Glomerular endothelial cell (primary cell): ENCODE measurements around the gene GLYR1. TPM values are rescaled to one million over a fixed set of nuclear protein-coding genes. Genes with fewer than 3 reads are reported as not detected.
"Not testable (repeated sequence)": the region's sequence is repeated elsewhere in the genome, so short reads cannot be mapped to it uniquely, and the experiment has no call there.

Source experiments
- DNase-seq: peaks from one replicate; pipeline ENCODE4 v3.0.0-alpha.2; 2011; ENCODE audit warnings: low read depth, low spot score; ENCODE audit errors: extremely low read depth
- total RNA-seq: library from RNA; depleted of rRNA; stranded (reverse); fragments of >200 nt; gene quantifications from 2 replicates; pipeline ENCODE4 v1.2.3, GENCODE V29; 2015

GLYR1 gene
- total RNA-seq, 1 donor from 2014 or later, result 57.7 TPM

- DNase-seq, result no peak
Observed at GRCh38 chr16:4795181-4795827, 51.8 kb downstream of the GLYR1 start, which contains the start of gene SMIM22. Gene SMIM22, plus strand, starts transcription at chr16:4795369. Its CDS starts 366 bp downstream, at chr16:4795735.

- DNase-seq, result no peak
Observed at GRCh38 chr16:4792951-4793513, 54.1 kb downstream of the GLYR1 start.

GRCh38 chr16:4790871-4791270 lies 56.2 kb downstream of the GLYR1 start:
- no peak for DNase-seq

GRCh38 chr16:4790261-4790660 lies 56.8 kb downstream of the GLYR1 start:
- no peak for DNase-seq

GRCh38 chr16:4788910-4789309 lies 58.2 kb downstream of the GLYR1 start:
- DNase-seq, result no peak

GRCh38 chr16:4788489-4788889 lies 58.6 kb downstream of the GLYR1 start:
- DNase-seq, result no peak

GRCh38 chr16:4787627-4788482 lies 59.2 kb downstream of the GLYR1 start, which contains the start of gene SEPTIN12:
Gene SEPTIN12, minus strand, starts transcription at chr16:4788345. Its CDS starts 700 bp downstream, at chr16:4787645.
- DNase-seq, result no peak

GRCh38 chr16:4787068-4787467 lies 60.0 kb downstream of the GLYR1 start:
- DNase-seq, result no peak

- DNase-seq, result no peak
Observed at GRCh38 chr16:4785758-4786433, 61.2 kb downstream of the GLYR1 start.

GRCh38 chr16:4784444-4784987 lies 62.6 kb downstream of the GLYR1 start:
- DNase-seq, result not testable (repeated sequence)

- DNase-seq, result no peak
Observed at GRCh38 chr16:4783951-4784336, 63.1 kb downstream of the GLYR1 start.

GRCh38 chr16:4783251-4783950 lies 63.7 kb downstream of the GLYR1 start:
- DNase-seq, result no peak

- DNase-seq, result no peak
Observed at GRCh38 chr16:4780235-4780634, 66.9 kb downstream of the GLYR1 start.

GRCh38 chr16:4778050-4778392 lies 69.1 kb downstream of the GLYR1 start:
- DNase-seq, result no peak

GRCh38 chr16:4777339-4778049 lies 69.6 kb downstream of the GLYR1 start:
- DNase-seq, result no peak

- DNase-seq, result no peak
Observed at GRCh38 chr16:4776141-4776705, 70.9 kb downstream of the GLYR1 start.

GRCh38 chr16:4775005-4775404 lies 72.1 kb downstream of the GLYR1 start:
- no peak for DNase-seq

GRCh38 chr16:4772351-4772750 lies 74.7 kb downstream of the GLYR1 start:
- DNase-seq, result no peak

- DNase-seq, result no peak
Observed at GRCh38 chr16:4771646-4772045, 75.4 kb downstream of the GLYR1 start.
